CD4-positive, alpha-beta T cell treated with Interleukin-17A for 4 hours (primary cell): ENCODE results near the gene PRRC2B.
A peak's percentile ranks its signal among the peaks of the same experiment; 100 is the strongest.
"Not testable (repeated sequence)": the region's sequence is repeated elsewhere in the genome, so short reads cannot be mapped to it uniquely, and the experiment has no call there.

Source experiments
- DNase-seq: peaks from one replicate; pipeline ENCODE4 v3.0.0-alpha.2; 2020; ENCODE audit warnings: mixed read lengths

The PRRC2B gene

GRCh38 chr9:131438190-131438589 lies 44.3 kb downstream of the PRRC2B start:
- peak; percentile 0 for DNase-seq

DNA sequence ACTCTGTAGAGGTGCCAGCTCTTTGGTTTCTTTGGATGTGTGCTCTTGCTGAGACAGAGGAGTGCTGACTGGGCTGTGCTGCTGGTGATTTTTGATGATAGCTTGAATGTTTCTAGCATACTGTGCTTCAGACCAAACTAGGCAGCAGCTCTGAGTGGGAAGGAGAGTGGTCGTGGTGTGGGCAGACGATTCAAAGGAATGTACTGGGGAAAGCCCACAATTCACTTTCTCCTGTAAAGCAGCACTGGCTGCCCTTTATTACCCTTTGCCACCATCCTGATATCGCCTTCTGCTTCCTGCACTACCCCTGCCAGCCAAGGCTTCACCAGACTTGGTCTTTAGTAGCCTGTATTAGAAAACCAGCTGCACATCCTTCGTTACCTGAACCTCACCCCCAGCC lies 45.3 kb downstream of the PRRC2B start:
- no peak for DNase-seq

GRCh38 chr9:131441441-131441840 lies 47.6 kb downstream of the PRRC2B start:
- DNase-seq: no peak

- no peak for DNase-seq
These were observed 48.5 kb downstream of the PRRC2B start for GRCh38 chr9:131442351-131442750.

DNA sequence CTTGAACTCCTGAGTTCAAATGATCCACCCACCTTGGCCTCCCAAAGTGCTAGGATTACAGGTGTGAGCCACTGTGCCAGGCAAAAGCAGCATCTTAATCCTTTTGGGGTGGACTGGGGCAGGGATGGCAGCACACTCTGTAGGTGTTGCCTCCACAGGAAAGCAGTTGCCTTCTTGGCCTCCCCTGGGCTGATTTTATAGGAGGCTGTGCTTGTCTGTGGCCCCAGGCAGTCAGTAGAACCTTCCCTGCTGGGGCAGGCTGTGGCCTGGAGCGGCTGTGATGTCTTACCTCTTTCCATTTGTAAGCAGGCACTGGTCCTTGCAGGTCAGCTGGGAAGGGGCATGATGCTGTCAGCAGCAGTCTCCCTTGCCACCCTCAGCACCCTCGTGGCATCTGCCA lies 49.8 kb downstream of the PRRC2B start:
- DNase-seq: no peak

DNA sequence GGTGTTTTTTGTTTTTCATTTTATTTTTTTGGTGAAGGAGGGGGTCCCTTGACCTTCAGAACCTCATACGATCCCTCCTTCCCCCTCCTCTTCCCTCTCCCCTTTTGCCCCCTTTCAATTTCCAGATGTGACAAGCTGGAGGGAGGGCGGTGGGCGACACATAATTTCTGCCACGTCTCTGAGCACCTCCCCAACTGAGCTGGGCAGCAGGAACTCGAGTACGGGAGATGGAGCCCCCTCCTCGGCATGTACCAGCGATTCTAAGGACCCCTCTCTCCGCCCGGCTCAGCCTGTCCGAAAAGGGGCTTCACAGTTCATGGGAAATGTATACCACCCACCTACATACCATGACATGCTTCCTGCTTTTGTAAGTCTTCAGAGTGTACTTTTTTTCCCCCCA lies 52.4 kb downstream of the PRRC2B start:
- no peak for DNase-seq

- no peak for DNase-seq
These were observed 53.3 kb downstream of the PRRC2B start for GRCh38 chr9:131447148-131447547.

DNA sequence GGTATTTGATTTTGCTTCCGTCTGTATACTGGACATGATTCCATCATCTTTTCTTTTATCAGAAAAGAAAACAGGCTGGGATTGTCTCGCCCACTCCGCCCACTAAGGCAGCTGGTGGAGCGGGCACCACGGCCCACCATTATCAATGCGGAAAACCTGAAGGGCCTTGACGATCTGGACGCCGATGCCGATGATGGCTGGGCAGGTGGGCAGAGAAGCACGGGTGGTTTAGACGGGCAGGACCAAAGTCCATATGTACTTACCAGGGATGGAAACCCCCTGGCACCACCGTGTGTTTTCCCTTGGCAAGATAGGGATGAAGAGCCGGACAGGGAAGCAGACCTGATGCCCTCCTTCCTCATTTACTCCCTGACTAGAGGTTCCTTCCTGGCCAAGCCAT lies 53.7 kb downstream of the PRRC2B start:
- DNase-seq: no peak

GRCh38 chr9:131448818-131449217 lies 54.9 kb downstream of the PRRC2B start:
- DNase-seq: no peak

DNA sequence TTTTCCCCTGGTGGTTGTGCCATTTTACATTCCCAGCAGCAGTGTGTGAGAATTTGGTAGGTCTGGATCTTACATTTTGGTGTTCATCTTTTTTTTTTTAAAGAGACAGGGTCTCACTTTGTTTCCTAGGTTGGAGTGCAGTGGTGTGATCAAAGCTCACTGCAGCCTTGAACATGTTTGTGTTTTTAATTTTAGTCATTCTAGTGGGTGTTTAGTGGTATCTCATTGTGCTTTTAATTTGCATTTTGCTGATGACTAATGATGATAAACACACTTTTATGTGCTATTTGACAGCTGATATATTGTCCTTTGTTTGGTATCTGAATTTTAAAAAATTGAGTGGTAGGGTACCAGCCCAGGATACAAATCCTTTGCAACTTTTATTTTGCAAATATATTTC lies 55.4 kb downstream of the PRRC2B start:
- DNase-seq: no peak

DNA sequence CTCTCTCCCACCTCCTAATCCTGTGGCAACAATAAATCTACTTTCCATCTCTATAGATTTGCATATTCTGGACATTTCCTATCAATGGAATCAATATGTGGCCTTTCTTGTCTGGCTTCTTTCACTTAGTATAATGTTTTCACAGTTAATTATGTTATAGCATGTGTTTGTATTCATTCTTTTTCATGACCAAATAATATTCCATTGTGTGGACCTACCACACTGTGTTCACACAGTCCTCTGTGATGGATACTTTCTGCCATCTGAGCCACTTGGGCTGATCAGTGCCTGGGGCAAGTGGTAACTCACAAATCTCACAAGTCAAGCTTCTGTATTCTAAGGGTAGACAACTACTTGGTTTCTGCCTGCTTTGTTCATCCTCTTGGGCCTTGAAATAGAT lies 60.1 kb downstream of the PRRC2B start:
- no peak for DNase-seq

DNA sequence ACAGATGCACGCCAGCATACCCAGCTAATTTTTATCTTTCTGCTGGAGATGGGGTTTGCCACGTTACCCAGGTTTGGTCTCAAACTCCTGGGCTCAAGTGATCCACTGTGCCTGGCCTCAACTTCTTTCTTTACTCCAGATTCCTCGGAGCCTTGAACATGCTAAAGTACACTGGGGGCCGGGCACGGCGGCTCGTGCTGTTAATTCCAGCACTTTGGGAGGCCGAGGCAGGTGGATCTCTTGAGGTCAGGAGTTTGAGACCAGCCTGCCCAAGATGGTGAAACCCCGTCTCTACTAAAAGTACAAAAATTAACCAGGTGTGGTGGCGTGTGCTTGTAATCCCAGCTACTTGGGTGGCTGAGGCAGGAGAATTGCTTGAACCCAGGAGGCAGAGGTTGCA lies 61.8 kb downstream of the PRRC2B start:
- DNase-seq: peak; percentile 0

GRCh38 chr9:131457746-131458145 lies 63.9 kb downstream of the PRRC2B start:
- DNase-seq: no peak

- DNase-seq: no peak
These were observed 65.2 kb downstream of the PRRC2B start for GRCh38 chr9:131459056-131459455.

GRCh38 chr9:131461166-131461565 lies 67.3 kb downstream of the PRRC2B start:
- peak; percentile 1 for DNase-seq

DNA sequence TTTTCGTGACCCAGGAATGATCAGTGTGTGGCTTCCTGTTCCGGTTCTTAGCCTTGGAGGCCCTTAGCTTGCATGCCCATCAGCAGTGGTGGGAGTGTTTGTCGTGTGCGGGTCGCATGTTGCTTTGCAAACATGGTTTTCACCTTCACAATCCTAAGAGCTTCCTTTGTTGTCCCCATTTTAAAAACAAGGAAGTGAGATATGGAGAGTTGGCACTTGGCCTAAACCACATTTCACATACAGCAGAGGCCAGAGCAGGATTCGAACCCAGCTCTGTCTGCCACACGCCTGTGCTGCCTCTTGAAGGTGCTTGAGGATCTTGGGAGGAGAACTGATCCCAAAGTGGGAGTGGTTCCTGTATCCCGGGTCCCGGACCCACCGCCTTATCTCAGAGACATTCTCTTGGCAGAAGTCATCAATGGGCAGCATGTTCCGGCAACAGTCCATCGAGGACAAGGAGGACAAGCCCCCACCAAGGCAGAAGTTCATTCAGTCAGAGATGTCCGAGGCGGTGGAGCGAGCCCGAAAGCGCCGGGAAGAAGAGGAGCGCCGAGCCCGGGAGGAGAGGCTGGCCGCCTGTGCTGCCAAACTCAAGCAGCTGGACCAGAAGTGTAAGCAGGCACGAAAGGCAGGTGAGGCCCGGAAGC lies 70.6 kb downstream of the PRRC2B start:
- no peak for DNase-seq

DNA sequence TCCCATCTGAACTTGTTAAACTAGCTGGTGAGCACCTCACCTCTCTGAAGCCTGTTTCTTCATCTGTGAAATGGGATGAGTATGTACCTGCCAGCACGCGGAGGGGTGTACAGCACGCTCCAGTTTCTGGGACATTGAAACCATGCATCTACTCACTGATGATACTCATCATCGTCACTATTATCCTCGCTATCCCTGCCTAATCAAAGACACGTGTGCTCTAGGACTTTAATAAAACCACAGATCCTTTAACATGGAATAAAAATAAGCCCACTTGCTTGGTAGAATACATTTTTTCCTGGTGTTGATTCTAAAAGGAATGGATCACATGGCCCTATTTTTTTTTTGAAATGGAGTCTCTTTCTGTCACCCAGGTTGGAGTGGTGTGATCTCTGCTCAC lies 71.5 kb downstream of the PRRC2B start:
- DNase-seq: no peak

GRCh38 chr9:131467214-131467935 lies 73.5 kb downstream of the PRRC2B start:
- peak; percentile 6 for DNase-seq

DNA sequence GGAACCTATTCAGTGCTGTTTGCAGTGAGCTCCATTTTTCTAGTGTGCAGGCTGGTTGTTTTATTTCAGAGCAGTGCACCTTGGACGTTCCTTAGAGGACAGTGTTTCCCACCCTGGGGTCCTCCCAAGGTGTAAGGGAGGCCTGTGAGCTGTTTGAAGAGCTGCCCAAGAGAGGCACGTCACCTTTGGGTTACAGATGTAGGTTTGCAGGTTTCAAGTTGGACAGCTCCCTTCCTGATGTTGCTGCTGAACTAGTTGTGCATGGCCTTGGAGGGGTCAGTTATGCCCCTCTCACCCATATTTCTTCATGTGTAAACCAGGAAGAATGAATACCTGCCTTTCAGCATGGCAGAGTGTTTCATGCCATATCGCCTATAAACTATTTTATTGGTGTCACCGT lies 74.1 kb downstream of the PRRC2B start:
- peak; percentile 1 for DNase-seq

- no peak for DNase-seq
These were observed 75.5 kb downstream of the PRRC2B start for GRCh38 chr9:131469356-131469755.

DNA sequence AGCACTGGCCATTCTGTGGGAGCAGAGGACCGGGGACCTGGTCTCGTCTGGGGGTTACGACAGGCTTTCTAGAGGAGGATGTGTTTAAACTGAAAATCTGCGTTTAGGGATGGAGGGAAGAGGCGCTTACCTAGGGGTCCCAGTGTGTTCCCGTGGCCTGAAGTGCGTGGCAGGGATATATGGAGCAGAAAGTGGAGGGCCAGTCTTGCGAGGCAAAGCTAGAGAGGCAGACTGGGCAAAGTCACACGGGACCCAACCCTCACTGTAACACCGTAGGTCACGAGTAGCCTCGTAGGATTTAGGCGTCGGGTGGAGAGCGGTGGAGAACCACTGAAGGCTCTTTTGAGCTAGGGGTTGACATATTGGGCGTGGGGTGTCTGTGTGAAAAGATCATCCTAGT lies 76.1 kb downstream of the PRRC2B start:
- DNase-seq: no peak

DNA sequence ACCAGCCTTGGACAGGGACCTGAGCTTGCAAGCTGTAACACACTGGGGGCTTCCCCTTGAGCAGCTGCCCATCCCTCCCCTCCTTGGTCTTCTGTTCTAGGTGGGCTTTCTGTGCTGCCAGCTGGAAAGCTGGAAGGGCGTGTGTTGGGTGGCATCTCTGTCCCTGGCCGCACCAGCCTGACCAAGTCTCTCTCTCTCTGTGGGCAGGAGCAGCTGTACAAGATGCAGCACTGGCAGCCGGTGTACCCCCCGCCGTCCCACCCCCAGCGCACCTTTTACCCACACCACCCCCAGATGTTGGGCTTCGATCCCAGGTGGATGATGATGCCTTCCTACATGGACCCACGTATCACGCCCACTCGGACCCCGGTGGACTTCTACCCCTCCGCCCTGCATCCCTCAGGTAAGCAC lies 76.7 kb downstream of the PRRC2B start:
- no peak for DNase-seq

- not testable (repeated sequence) for DNase-seq
These were observed 78.2 kb downstream of the PRRC2B start for GRCh38 chr9:131472085-131472484.

DNA sequence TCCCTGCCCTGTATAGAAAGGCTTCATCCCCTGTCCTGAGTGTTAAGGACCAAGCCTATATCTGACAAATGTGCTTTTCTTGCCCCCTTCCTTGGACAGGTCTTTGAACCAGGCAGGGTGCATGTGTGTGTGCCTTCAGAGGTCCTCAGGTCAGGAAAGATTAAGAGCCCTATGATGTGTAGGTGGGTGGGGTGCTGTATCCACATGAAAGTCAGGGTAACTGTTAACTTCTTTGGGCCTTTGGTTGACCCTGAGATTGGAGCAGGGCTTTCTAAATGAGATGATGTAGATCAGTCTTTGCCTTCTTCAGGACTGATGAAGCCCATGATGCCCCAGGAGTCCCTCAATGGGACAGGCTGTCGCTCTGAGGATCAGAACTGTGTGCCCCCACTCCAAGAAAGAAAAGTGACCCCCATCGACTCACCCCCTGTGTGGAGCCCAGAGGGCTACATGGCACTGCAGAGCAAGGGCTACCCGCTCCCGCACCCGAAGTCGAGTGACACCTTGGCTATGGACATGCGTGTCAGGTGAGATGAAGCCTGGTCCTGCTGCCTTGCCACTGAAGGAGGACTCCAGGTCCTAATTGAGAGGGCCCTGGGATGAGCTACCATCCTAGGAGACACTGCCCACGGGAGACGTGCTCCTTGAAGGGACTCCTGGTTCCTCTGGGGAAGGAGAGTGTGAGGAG lies 79.5 kb downstream of the PRRC2B start:
- DNase-seq: no peak
